Fibroblast of the aortic adventitia (primary cell): ENCODE results near the gene EYA4. TPM values are rescaled to one million over a fixed set of nuclear protein-coding genes. Genes with fewer than 3 reads are reported as not detected.
A peak's percentile ranks its signal among the peaks of the same experiment; 100 is the strongest.

Experiments used
- DNase-seq: peaks from one replicate; pipeline ENCODE4 v3.0.0-alpha.2; 2010; ENCODE audit warnings: low read depth
- H3K4me3 ChIP-seq: 2 replicates; pipeline ENCODE4 v1.5.1; 2011; ENCODE audit warnings: low read depth, mild to moderate bottlenecking, control low read depth, low read length, moderate library complexity
- CTCF ChIP-seq: IDR thresholded peaks from 2 replicates; pipeline ENCODE4 v1.5.1; 2011; ENCODE audit warnings: mild to moderate bottlenecking, low read length, control low read depth, inconsistent platforms; ENCODE audit not compliant: insufficient read depth
- total RNA-seq: library from RNA; depleted of rRNA; stranded (reverse); fragments of >200 nt; gene quantifications from 2 replicates; pipeline ENCODE4 v1.2.3, GENCODE V29; 2012; ENCODE audit warnings: low replicate concordance

EYA4 gene
- total RNA-seq, 1 donor, result 5.7 TPM

GRCh38 chr6:133435065-133435728 is 194.0 kb downstream of the EYA4 start:
- no peak for DNase-seq
- no peak overlapping the region for H3K4me3 ChIP-seq
- TF ChIP-seq CTCF, result no peak

GRCh38 chr6:133436652-133437051 is 195.5 kb downstream of the EYA4 start:
- no peak for TF ChIP-seq CTCF
- H3K4me3 ChIP-seq, result no peak overlapping the region
- DNase-seq, result peak; percentile 2

GRCh38 chr6:133441491-133441890 is 200.3 kb downstream of the EYA4 start:
- H3K4me3 ChIP-seq, result no peak overlapping the region
- no peak for DNase-seq
- TF ChIP-seq CTCF, result no peak

GRCh38 chr6:133446789-133447188 is 205.6 kb downstream of the EYA4 start:
- DNase-seq, result no peak
- H3K4me3 ChIP-seq, result no peak overlapping the region
- no peak for TF ChIP-seq CTCF

GRCh38 chr6:133447924-133448323 is 206.8 kb downstream of the EYA4 start:
- no peak overlapping the region for H3K4me3 ChIP-seq
- no peak for TF ChIP-seq CTCF
- DNase-seq, result peak; percentile 52

- no peak overlapping the region for H3K4me3 ChIP-seq
- no peak for TF ChIP-seq CTCF
- no peak for DNase-seq
These were observed 215.3 kb downstream of the EYA4 start for GRCh38 chr6:133456439-133456838.

- TF ChIP-seq CTCF, result no peak
- H3K4me3 ChIP-seq, result no peak overlapping the region
These were observed 215.8 kb downstream of the EYA4 start for GRCh38 chr6:133456944-133457343.

More at GRCh38 chr6:133456944-133457343, 215.8 kb downstream of the EYA4 start:
- DNase-seq, result no peak
